A549 treated with Mapracorat at 1 μM for 4 hours (cell line): ENCODE data around the gene TRIM13. TPM values are rescaled to one million over a fixed set of nuclear protein-coding genes. Genes with fewer than 3 reads are reported as not detected.

Experiments used
- total RNA-seq: library from RNA; stranded (reverse); fragments of 200-300 nt; extraction: Qiagen RNA extraction; gene quantifications from 5 replicates; pipeline ENCODE4 v1.2.3, GENCODE V29; 2022

TRIM13 gene
- total RNA-seq: 15.6 to 18.3 TPM (median 16.0 TPM) in 5 replicates

GRCh38 chr13:49996951-49997895, at the start of gene TRIM13:
Gene TRIM13, plus strand, starts transcription at chr13:49997042. Its CDS starts 14,899 bp downstream, at chr13:50011941.

GRCh38 chr13:50015258-50015657, 18.4 kb downstream of the TRIM13 start, which contains the start of gene KCNRG:
Gene KCNRG, plus strand, starts transcription at chr13:50015444. Its CDS starts 50 bp downstream, at chr13:50015494.

Other genes with a start within 250 kb of the TRIM13 start
- 27.9 to 32.2 TPM (median 30.7 TPM) in 5 replicates for gene KPNA3, start 204.4 kb upstream of the TRIM13 start, total RNA-seq
- gene SPRYD7, start 60.7 kb upstream of the TRIM13 start, total RNA-seq: 9.8 to 12.8 TPM (median 10.8 TPM) in 5 replicates
- 0.43 to 0.78 TPM (median 0.57 TPM) in 5 replicates for gene KCNRG, start 18.4 kb downstream of the TRIM13 start, total RNA-seq